ENCODE data around the gene TBCEL.

DNA sequence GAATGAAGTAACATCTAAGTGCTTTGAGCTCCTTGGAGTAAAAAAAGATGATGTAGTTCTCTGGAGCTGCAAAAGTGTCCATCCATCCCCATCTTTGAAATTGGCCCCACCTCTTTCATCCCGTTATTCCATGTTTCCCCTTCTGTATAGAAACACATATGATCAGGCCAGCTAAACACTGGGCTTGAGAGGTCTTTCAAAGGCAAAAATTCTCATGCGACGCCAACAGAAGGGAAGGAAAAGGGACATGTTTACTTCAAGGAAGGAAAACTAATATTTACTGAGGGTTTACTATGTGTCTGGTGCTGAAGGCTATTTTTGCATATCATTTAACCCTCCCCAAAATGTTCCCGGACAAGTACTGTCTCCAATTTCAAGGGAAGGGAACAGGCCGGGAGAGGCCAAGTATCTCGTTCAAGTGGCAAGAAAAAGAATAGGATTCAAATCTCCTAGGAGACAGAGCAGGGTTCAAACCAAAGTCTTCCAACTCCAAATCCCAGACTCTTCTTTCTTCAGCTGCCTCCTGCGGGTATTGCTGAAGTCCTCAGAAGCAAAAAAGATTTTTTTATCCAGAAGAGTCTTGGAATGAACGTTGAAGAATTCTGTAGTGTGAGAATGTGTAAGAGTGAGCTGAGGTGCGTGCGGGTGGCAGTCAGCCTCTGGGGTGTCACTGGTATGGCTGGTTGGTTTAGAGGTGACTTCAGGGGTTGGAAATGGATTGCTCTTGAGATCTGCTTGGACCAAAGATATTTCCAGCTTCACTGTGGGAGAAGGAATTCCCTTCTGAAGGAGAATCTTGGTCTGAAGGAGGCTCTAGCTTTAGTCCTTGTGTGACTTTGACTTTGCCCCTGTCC, 87.2 kb downstream of the TBCEL start:
- TF ChIP-seq, protein P1, sequence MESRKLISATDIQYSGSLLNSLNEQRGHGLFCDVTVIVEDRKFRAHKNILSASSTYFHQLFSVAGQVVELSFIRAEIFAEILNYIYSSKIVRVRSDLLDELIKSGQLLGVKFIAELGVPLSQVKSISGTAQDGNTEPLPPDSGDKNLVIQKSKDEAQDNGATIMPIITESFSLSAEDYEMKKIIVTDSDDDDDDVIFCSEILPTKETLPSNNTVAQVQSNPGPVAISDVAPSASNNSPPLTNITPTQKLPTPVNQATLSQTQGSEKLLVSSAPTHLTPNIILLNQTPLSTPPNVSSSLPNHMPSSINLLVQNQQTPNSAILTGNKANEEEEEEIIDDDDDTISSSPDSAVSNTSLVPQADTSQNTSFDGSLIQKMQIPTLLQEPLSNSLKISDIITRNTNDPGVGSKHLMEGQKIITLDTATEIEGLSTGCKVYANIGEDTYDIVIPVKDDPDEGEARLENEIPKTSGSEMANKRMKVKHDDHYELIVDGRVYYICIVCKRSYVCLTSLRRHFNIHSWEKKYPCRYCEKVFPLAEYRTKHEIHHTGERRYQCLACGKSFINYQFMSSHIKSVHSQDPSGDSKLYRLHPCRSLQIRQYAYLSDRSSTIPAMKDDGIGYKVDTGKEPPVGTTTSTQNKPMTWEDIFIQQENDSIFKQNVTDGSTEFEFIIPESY (IDR thresholded peaks at IDR 0.05; ENCODE audit: extremely low read depth, insufficient replicate concordance, low read length) = no peak
- TF ChIP-seq POLR2A (IDR thresholded peaks at IDR 0.05; ENCODE audit: borderline replicate concordance, extremely low read depth, insufficient read depth, insufficient read length) (no peak), ELF1 (IDR thresholded peaks at IDR 0.05; ENCODE audit: borderline replicate concordance, low read depth) (no peak), SP1 (IDR thresholded peaks at IDR 0.05; ENCODE audit: low read depth) (no peak), SRF (IDR thresholded peaks at IDR 0.05; ENCODE audit: low read depth) (no peak), EZH2 (IDR thresholded peaks at IDR 0.05) (no peak), CEBPB (IDR thresholded peaks at IDR 0.05; ENCODE audit: low read depth) (no peak), ZNF274 (IDR thresholded peaks at IDR 0.05; ENCODE audit: low read depth, low read length) (no peak), ZFX (IDR thresholded peaks at IDR 0.05) (no peak)
- TF ChIP-seq, protein P2, sequence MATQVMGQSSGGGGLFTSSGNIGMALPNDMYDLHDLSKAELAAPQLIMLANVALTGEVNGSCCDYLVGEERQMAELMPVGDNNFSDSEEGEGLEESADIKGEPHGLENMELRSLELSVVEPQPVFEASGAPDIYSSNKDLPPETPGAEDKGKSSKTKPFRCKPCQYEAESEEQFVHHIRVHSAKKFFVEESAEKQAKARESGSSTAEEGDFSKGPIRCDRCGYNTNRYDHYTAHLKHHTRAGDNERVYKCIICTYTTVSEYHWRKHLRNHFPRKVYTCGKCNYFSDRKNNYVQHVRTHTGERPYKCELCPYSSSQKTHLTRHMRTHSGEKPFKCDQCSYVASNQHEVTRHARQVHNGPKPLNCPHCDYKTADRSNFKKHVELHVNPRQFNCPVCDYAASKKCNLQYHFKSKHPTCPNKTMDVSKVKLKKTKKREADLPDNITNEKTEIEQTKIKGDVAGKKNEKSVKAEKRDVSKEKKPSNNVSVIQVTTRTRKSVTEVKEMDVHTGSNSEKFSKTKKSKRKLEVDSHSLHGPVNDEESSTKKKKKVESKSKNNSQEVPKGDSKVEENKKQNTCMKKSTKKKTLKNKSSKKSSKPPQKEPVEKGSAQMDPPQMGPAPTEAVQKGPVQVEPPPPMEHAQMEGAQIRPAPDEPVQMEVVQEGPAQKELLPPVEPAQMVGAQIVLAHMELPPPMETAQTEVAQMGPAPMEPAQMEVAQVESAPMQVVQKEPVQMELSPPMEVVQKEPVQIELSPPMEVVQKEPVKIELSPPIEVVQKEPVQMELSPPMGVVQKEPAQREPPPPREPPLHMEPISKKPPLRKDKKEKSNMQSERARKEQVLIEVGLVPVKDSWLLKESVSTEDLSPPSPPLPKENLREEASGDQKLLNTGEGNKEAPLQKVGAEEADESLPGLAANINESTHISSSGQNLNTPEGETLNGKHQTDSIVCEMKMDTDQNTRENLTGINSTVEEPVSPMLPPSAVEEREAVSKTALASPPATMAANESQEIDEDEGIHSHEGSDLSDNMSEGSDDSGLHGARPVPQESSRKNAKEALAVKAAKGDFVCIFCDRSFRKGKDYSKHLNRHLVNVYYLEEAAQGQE (IDR thresholded peaks at IDR 0.05; ENCODE audit: low read depth) = no peak
- TF ChIP-seq, protein P3, sequence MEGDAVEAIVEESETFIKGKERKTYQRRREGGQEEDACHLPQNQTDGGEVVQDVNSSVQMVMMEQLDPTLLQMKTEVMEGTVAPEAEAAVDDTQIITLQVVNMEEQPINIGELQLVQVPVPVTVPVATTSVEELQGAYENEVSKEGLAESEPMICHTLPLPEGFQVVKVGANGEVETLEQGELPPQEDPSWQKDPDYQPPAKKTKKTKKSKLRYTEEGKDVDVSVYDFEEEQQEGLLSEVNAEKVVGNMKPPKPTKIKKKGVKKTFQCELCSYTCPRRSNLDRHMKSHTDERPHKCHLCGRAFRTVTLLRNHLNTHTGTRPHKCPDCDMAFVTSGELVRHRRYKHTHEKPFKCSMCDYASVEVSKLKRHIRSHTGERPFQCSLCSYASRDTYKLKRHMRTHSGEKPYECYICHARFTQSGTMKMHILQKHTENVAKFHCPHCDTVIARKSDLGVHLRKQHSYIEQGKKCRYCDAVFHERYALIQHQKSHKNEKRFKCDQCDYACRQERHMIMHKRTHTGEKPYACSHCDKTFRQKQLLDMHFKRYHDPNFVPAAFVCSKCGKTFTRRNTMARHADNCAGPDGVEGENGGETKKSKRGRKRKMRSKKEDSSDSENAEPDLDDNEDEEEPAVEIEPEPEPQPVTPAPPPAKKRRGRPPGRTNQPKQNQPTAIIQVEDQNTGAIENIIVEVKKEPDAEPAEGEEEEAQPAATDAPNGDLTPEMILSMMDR (IDR thresholded peaks at IDR 0.05 in 2 of 3, conservative IDR thresholded peaks at IDR 0.05 in 1 of 3; ENCODE audit: borderline replicate concordance in 1 of 3, insufficient read depth in 1 of 3, low read depth in 2 of 3, low read length in 2 of 3) = no peak
- TF ChIP-seq, protein P4, sequence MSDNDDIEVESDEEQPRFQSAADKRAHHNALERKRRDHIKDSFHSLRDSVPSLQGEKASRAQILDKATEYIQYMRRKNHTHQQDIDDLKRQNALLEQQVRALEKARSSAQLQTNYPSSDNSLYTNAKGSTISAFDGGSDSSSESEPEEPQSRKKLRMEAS (IDR thresholded peaks at IDR 0.05) = no peak
